HG03469 (cell line): Measurements from ENCODE around the gene LIMCH1.
"Not testable (repeated sequence)": the region's sequence is repeated elsewhere in the genome, so short reads cannot be mapped to it uniquely, and the experiment has no call there.

Source experiments
- ATAC-seq: cut with Tn5 transposase; IDR thresholded peaks from one replicate; pipeline ENCODE4 v1.9.1; 2021; ENCODE audit warnings: mild to moderate bottlenecking, moderate library complexity, moderate number of reproducible peaks; ENCODE audit not compliant: unreplicated experiment

Gene LIMCH1

DNA sequence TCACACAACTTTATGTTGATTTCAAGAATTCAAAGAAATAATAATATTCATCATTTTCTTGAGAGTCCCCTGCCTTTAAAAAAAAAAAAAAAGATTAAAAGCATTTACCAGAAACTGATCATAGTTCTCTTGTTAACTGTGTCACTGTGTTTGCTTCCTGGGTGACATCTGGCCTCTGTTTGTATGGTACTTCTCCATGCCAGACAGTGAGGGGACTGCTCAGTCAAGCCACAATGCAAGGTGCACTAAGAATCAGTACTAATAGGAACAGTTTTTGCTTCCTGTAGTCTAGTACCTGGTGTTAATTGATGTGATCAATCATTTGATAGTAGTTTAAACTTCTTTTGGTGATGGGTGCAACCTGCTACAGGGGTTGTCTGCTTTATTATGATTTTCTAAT lies 133.0 kb downstream of the LIMCH1 start:
- no peak for ATAC-seq

GRCh38 chr4:41678086-41678816 lies 140.3 kb downstream of the LIMCH1 start:
- no peak for ATAC-seq

GRCh38 chr4:41678951-41679350 lies 141.0 kb downstream of the LIMCH1 start:
- no peak for ATAC-seq

GRCh38 chr4:41679991-41680390 lies 142.0 kb downstream of the LIMCH1 start:
- no peak for ATAC-seq

- no peak for ATAC-seq
Measured at GRCh38 chr4:41681054-41681453, 143.1 kb downstream of the LIMCH1 start.

DNA sequence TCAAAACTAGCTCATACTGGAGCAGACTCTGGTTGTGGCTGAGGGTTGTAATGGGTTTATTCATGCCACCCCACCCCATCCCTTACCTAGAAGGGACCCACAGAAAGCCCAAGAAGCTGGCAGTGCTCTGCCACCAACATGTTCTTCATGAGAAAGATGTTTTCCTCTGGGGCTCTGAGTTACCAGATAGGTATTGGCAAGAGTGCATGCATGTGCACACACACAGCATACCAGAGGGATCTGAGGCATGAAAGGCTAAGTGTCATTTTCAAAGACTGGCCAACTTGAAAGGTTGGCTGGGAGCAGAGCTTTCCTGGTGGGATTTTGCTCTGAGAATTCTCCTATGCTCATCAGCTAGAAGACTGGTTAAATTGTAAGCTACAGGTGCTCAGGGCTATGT lies 145.4 kb downstream of the LIMCH1 start:
- ATAC-seq: no peak

DNA sequence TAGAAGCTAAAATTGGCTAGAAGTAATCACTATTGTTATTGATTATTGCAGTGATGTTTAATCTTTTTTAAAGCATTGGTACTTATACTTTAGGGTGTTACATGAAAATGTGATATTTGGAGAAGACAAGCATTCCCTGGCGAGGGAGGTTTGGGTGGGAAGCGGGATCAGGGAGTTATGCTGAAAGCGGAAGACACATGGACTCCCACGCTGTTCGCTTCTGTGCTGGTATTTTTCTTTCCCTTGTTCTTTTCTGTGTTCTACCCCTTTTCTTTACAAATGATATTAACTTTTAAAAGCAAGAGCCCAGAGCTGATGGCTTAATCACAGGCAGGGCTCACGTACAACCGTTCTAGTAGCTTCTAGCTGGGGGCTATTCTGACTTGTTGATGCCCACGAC lies 148.9 kb downstream of the LIMCH1 start:
- ATAC-seq: no peak

GRCh38 chr4:41687971-41688370 lies 150.0 kb downstream of the LIMCH1 start:
- no peak for ATAC-seq

DNA sequence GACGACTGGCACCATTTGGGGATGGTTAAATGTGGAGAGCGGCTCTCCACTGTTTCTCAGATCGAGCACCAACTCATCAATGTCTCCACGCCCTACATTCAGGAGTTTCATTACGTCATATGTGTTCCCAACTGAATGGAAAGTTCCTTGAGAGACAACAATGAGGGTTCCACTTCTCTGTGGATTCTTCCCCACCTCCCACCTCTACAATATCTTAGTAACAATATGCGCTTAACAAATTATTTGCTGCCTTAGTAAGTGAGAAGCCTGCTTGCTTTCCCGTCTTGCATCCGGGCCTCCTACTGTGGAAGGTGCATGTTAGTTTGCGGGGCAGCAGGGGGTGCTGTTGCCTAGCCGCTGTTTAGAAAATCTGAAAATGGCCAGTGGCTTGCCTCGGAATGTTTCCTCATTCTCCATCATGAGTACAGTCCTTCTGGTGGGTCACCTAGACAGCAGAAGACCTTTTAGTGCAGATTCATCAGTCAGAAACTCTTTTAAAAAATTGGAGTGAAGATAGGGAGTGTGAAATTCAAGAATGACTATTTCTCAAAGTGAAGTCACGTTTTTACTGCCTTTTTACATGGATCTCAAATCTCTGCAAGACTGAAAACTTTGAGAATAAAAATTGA lies 154.9 kb downstream of the LIMCH1 start:
- peak; percentile 73 for ATAC-seq

DNA sequence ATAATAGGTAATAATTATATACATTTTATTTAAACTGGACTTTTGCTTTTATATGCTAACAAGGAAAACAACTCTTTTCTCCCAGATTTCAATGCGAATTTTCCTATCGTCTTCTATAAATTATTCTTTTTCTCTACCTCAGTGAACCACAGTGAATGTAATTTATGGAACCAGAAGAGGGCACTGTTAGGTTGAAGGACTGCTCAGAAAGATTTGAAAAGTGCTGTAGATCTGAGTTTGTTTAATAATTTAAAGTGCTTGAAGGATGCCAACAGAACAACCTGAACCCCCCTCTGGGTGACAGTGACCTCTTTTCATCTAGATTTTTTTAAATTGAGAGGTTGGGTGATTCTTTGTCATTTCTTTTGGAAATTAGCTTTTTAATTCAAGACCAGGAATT lies 155.7 kb downstream of the LIMCH1 start:
- ATAC-seq: no peak

DNA sequence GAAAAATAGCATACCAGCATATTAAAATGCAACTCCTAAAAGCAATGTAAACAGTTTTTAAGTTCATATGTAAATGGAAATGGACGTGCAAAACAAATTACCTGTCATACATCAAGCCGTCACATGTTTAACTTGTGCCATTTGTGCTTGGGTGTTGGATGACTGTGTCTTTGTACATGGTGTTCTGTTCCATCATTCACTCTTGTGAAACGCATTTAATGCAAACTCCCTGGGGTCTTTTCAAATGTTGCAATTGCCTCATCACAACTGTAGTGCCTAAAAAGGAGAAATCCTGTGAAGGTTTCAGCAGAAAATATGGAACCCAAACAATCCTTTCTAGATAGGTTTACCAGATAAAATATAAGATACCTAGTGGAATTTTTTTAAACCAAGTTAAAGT lies 158.2 kb downstream of the LIMCH1 start:
- ATAC-seq: no peak

GRCh38 chr4:41696763-41697162 lies 158.8 kb downstream of the LIMCH1 start:
- ATAC-seq: no peak

GRCh38 chr4:41701983-41702382 lies 164.0 kb downstream of the LIMCH1 start:
- ATAC-seq: no peak

- ATAC-seq: no peak
Measured at GRCh38 chr4:41702770-41703169, 164.8 kb downstream of the LIMCH1 start.

GRCh38 chr4:41703785-41704184 lies 165.8 kb downstream of the LIMCH1 start:
- no peak for ATAC-seq

DNA sequence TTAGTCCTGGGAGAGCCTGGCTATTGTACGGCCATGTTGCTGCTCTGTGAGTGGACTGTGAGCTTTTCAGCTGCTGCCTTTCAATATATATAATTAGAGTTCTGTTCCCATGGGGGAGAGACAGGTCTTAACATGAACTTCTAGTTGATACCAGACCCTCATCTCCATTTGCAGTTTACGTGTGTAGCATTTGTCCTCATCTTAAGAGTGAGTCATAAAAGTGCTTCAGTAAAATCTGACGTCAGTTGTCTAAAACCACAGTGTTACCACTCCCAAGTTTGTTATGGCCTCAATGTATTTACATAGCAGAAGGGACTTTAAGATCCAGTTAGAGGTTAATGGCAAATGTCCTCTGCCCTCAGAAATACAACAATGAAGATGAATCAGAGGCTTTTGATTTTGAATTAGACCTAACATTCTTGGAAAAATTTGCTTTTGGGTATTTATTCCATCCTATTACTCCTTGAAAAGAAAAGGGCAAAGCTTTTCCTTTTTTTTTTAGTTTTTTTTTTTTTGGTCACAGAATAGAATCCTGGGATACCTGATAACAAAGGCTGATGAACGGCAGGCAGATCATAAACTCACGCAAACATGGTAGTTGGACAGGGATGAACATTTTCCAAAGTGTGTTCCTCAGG lies 172.0 kb downstream of the LIMCH1 start:
- ATAC-seq: no peak

DNA sequence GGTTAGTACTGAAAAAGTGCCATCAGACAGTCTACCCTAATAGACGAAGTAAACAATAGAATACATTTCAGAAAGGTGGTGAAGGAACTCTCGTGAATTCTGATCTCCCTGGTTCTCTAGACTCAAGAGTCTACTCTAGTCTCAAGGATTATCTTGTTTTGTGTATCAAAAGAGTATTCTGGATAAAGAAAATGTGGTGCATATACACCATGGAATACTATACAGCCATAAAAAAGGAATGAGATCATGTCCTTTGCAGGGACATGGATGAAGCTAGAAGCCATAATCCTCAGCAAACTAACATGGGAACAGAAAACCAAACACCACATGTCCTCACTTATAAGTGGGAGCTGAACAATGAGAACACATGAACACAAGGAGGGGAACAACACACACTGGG lies 173.7 kb downstream of the LIMCH1 start:
- ATAC-seq: not testable (repeated sequence)

DNA sequence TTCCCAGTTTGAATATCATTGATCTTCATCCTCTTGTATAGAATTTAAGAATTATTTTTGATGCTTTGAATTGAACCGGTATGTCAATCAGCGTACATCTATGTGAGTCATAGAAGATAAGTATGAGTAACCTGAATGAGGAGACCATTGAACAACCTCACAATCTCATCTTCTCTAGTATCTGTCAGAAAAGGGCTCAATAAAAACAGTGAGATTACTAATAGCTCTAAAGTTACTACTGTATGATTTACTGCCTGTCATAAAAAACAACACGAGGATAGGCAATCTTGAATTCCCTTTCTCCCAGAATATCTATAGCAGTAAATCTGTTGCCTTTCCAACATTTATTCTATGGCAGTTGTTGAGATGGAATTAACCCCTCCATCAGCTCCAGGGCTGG lies 174.5 kb downstream of the LIMCH1 start:
- ATAC-seq: no peak

DNA sequence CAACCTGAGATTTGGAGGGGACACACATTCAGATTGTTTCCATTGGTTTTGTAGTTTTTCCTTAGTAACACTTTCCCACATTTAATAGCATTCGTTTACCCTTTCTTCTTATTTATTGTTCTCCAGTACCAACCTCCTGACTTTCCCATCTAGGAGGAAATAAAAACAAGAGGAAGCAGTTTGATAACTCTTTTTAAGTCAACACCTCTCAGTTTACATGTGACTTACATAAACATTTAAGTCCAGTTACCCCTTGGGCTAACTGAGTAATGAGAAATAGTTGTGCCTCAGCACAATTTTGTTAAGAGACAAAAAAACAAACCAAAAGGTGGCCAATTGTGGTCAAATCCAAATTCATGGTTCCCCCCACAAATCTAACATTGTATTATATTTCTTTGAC lies 175.8 kb downstream of the LIMCH1 start:
- no peak for ATAC-seq

DNA sequence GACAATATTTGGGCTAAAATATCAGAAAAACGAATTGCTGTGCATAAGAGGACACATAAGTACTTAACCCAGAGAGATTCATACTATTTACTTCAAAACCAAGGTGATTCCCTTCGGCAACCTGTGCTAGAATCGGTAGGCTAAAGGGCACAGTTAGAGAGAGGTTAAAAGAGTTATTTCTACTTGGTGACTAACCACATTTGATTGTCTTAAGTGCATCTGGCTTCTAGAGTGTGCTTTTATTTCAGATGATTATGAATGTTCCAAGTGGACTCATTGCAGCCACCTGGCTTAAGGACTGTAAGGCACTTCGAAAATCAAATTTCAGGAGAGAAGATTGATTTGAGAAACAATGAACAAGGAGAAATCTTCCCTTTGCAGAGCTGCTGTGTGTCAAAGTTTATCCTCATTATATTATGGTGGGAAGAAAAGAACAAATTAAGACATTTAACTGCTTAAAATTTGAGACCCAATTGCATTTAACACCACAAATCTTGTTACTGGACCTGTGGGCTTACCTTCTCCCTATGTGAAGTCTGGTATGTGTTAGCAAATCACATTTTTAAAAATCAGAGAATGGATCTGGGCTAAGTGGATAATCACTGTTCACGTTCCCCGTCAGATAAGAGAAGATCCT lies 176.5 kb downstream of the LIMCH1 start:
- no peak for ATAC-seq

- ATAC-seq: no peak
Measured at GRCh38 chr4:41715155-41715554, 177.2 kb downstream of the LIMCH1 start.

DNA sequence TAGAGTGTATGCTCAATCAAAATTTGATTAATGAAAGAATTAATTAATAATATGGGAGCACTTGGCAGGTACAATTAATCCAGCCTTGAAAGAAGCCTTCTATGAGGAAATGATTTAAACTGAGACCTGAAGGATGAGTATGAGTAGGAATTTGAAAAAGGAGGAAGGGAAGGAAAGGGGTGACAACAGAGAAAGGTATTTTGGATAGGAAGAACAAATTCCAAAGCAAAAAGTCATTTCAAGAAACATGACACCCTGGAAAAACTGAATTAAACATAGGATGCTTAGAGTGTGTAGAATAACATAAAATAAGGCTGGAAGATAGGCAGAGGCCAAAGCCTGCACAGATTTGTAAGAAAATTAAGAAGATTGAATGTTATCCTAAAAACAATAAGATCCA lies 180.9 kb downstream of the LIMCH1 start:
- no peak for ATAC-seq
